ENCODE measurements around the gene IMPDH1. TPM values are rescaled to one million over a fixed set of nuclear protein-coding genes. Genes with fewer than 3 reads are reported as not detected.
A peak's percentile ranks its signal among the peaks of the same experiment; 100 is the strongest.

The IMPDH1 gene
- total and polyA plus RNA-seq, 12 donors, result 9.3 to 32.8 (median 17.1) TPM

DNA sequence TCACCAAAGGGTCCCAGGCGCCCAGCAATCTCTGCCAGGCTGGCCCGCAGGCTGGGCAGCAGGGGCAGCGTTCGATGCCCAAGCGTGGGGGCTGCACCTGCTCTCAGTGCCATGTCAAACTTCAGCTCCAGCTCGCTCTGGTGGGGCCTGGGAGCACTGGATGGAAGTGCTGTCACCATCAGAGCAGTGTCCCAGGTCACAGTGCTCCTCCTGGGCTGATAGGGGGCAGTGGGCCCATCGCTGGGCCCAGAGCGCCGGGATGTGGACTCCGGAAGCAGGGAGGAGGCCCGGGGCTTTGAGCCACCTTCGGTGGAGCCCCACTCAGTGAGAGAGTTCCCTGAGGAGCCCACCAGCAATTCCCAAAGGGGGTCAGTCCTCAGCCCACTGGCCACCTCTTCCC, 50.4 kb downstream of the IMPDH1 start:
- Histone ChIP-seq H3K27ac (no peak overlapping the region), H3K36me3 (no peaks in the 10 kb centered on the region), H3K4me3 (no peak overlapping the region), H3K4me1 (peaks cover 0 to 30% (median 18%) of the 10 kb centered on the region in 9 donors), H3K27me3 (peaks cover 0 to 36% (median 16%) of the 10 kb centered on the region in 7 donors), H3K9me3 (no peaks in the 10 kb centered on the region)
- ATAC-seq, result no peak
- WGBS, 2 donors, result 95 to 99% methylated on average over 12 of the region's 12 CpGs
- TF ChIP-seq, protein P1, sequence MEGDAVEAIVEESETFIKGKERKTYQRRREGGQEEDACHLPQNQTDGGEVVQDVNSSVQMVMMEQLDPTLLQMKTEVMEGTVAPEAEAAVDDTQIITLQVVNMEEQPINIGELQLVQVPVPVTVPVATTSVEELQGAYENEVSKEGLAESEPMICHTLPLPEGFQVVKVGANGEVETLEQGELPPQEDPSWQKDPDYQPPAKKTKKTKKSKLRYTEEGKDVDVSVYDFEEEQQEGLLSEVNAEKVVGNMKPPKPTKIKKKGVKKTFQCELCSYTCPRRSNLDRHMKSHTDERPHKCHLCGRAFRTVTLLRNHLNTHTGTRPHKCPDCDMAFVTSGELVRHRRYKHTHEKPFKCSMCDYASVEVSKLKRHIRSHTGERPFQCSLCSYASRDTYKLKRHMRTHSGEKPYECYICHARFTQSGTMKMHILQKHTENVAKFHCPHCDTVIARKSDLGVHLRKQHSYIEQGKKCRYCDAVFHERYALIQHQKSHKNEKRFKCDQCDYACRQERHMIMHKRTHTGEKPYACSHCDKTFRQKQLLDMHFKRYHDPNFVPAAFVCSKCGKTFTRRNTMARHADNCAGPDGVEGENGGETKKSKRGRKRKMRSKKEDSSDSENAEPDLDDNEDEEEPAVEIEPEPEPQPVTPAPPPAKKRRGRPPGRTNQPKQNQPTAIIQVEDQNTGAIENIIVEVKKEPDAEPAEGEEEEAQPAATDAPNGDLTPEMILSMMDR (IDR thresholded peaks at IDR 0.05), result no peak
- intact Hi-C loops (cut with DNase I), result no loop called here
- DNase-seq, result no peak

DNA sequence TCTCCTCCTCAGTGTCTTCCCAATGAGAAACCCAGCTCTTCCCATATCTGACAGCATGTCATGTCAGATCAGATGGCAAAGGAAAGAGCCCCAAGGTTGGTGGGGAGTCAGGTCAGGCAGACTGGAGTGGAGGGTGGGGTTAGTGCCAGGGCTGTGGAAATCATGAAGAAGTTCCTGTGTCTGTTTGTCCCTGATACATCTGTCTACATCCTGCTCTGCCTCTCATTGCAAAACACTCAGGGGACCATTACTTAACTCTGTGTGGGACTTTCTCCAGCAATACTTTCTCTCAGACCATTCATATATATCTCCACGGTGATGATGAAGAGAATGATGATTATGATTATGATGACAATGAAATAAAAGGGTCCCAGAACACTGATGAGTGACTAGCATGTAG, 51.5 kb downstream of the IMPDH1 start:
- intact Hi-C loops (cut with DNase I), result no loop called here
- Histone ChIP-seq H3K27me3 (peaks cover 0 to 35% (median 14%) of the 10 kb centered on the region in 7 donors), H3K9me3 (no peaks in the 10 kb centered on the region), H3K36me3 (no peaks in the 10 kb centered on the region), H3K4me1 (peaks cover 0 to 30% (median 18%) of the 10 kb centered on the region in 9 donors), H3K4me3 (no peak overlapping the region), H3K27ac (no peak overlapping the region)
- 81 to 86% methylated on average over 1 of the region's 1 CpG for WGBS, 2 donors
- no peak for ATAC-seq
- TF ChIP-seq, protein P1 (IDR thresholded peaks at IDR 0.05), result no peak
- DNase-seq, result no peak

DNA sequence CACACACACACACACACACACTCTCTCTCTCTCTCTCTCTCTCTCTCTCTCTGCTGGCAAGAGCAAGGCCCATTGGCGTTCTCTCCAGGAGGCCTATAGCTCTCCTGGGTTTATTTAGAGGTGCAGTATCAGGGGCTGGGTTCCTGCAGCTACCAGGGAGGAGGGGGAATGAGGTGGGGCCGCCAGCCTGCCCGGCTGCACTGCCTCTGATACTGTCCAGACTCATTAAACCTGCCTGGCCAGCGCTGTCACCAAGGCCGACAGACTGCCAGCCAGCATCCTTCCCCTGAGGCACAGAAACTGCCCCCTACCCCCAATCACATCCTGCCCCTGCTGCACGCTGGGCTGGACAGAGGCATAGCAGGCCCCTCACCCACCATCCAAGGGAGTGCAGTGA, 52.6 kb downstream of the IMPDH1 start:
- H3K4me1 ChIP-seq, result peaks cover 0 to 33% (median 20%) of the 10 kb centered on the region in 9 donors
- DNase-seq, result peak in 1 of 2 donors; percentile 57
- 40 to 55% methylated on average over 6 of the region's 6 CpGs for WGBS, 2 donors
- H3K27me3 ChIP-seq, result peaks cover 0 to 35% (median 19%) of the 10 kb centered on the region in 7 donors
- no peaks in the 10 kb centered on the region for H3K9me3 ChIP-seq
- intact Hi-C loops (cut with DNase I), result no loop called here
- peak overlapping the region in 2 of 10 donors; percentile 9 to 56 for H3K27ac ChIP-seq
- H3K36me3 ChIP-seq, result no peaks in the 10 kb centered on the region
- peak; percentile 61 to 94 (median 86) for ATAC-seq
- H3K4me3 ChIP-seq, result no peak overlapping the region
- TF ChIP-seq, protein P1 (IDR thresholded peaks at IDR 0.05), result no peak

DNA sequence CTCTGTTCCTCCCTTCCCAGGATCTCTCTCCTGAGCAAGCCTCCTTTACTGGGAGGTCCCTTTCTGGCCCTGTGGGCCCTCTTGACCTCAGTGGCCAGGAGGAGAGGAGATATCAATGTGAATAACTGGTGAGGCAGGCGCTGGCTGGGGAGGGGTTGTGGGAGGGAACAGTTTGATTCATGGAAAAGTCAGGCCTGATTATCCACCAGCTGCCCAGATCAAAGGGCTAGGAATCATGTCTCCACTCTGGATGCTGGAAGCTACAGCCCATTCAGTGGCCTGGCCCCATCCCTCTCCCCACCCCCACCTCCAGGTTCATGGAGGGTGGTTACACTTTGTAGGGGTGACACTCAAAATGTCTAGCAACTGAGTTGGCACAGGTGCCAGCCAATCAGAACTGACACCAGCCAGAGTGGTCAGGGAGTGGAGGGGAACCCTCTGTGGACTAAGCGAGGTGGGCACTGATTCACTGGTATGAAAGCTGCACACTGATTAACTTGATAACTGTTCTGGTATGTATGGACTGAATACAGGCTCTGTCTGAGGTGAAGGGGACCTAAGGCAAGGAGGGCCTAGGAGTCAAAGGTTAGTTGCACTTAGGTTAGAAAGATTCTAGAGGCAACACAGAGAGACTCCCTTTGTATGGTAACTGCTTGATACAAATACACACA, 53.1 kb downstream of the IMPDH1 start:
- H3K27me3 ChIP-seq, result peaks cover 0 to 33% (median 16%) of the 10 kb centered on the region in 7 donors
- WGBS, 2 donors, result 83 to 84% methylated on average over 2 of the region's 2 CpGs
- no peak overlapping the region for H3K4me3 ChIP-seq
- no peaks in the 10 kb centered on the region for H3K9me3 ChIP-seq
- TF ChIP-seq, protein P1 (IDR thresholded peaks at IDR 0.05), result no peak
- no peak for DNase-seq
- no peaks in the 10 kb centered on the region for H3K36me3 ChIP-seq
- H3K4me1 ChIP-seq, result peaks cover 0 to 30% (median 17%) of the 10 kb centered on the region in 9 donors
- peak in 2 of 8 donors; percentile 3 to 5 for ATAC-seq
- intact Hi-C loops (cut with DNase I), result no loop called here
- peak overlapping the region in 2 of 10 donors; percentile 59 to 74 for H3K27ac ChIP-seq
